ENCODE data around the gene MUC5B. TPM values are rescaled to one million over a fixed set of nuclear protein-coding genes. Genes with fewer than 3 reads are reported as not detected.

MUC5B gene
- total and polyA plus RNA-seq, 2 donors (not counting 1 experiment from before 2014, with no cell fraction given), result not detected

- no peak overlapping the region for H2AFZ ChIP-seq (ENCODE audit: low read length)
- no peak for DNase-seq (ENCODE audit: low read depth in 2 of 2)
- no peak overlapping the region for H3K4me3 ChIP-seq (replicated peaks in 1 of 4; ENCODE audit: control extremely low read depth in 1 of 4, insufficient read depth in 1 of 4, low read depth in 3 of 4, low read length in 4 of 4)
- no peaks in the 10 kb centered on the region for H3K27me3 ChIP-seq (ENCODE audit: control insufficient read depth, insufficient read depth, low read length)
- H3K9ac ChIP-seq (ENCODE audit: insufficient read depth, low read length), result no peak overlapping the region
- no peak for TF ChIP-seq CTCF (conservative IDR thresholded peaks at IDR 0.05 in 1 of 2, IDR thresholded peaks at IDR 0.05 in 1 of 2; ENCODE audit: low read depth in 1 of 2, low read length in 2 of 2)
- TF ChIP-seq EZH2 (IDR thresholded peaks at IDR 0.05; ENCODE audit: low read length, missing control alignments), result no peak
- no peaks in the 10 kb centered on the region for H3K4me1 ChIP-seq (ENCODE audit: control insufficient read depth, extremely low read depth, insufficient read depth, low read length)
- no peaks in the 10 kb centered on the region for H4K20me1 ChIP-seq (ENCODE audit: control insufficient read depth, extremely low read depth, insufficient read depth, low read length)
- no peak overlapping the region for H3K4me2 ChIP-seq (ENCODE audit: extremely low read depth, insufficient read depth, low read length)
- no peaks in the 10 kb centered on the region for H3K36me3 ChIP-seq (ENCODE audit: control insufficient read depth, insufficient read depth, low read length)
- no peaks in the 10 kb centered on the region for H3K9me3 ChIP-seq (ENCODE audit: control insufficient read depth, insufficient read depth, low read depth, low read length)
- no peaks in the 10 kb centered on the region for H3K79me2 ChIP-seq (ENCODE audit: control insufficient read depth, insufficient read depth, low read length)
- H3K27ac ChIP-seq (ENCODE audit: insufficient read depth, low read length), result no peak overlapping the region
These were observed 26.1 kb upstream of the MUC5B start for GRCh38 chr11:1196516-1197391.

DNA sequence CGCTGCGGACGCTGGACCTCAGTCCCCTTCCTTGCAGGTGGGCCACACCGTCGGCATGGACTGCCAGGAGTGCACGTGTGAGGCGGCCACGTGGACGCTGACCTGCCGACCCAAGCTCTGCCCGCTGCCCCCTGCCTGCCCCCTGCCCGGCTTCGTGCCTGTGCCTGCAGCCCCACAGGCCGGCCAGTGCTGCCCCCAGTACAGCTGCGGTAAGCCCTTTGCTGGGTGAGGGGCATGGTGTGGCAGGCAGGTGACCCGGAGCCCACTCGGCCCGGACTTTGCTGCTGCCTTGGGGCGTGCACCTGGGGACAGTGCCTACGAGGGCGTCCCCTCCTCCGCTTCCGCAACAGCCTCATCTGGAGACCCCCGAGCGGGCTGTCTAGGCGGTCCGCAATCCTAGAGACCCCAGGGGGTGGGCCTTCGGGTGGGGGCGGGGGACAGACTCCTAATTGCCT, 25.4 kb upstream of the MUC5B start:
- Histone ChIP-seq H3K4me1 (ENCODE audit: control insufficient read depth, extremely low read depth, insufficient read depth, low read length) (no peaks in the 10 kb centered on the region), H3K4me3 (replicated peaks in 1 of 4; ENCODE audit: control extremely low read depth in 1 of 4, insufficient read depth in 1 of 4, low read depth in 3 of 4, low read length in 4 of 4) (no peak overlapping the region), H3K27me3 (ENCODE audit: control insufficient read depth, insufficient read depth, low read length) (no peaks in the 10 kb centered on the region), H4K20me1 (ENCODE audit: control insufficient read depth, extremely low read depth, insufficient read depth, low read length) (no peaks in the 10 kb centered on the region), H3K36me3 (ENCODE audit: control insufficient read depth, insufficient read depth, low read length) (no peaks in the 10 kb centered on the region), H2AFZ (ENCODE audit: low read length) (no peak overlapping the region), H3K4me2 (ENCODE audit: extremely low read depth, insufficient read depth, low read length) (no peak overlapping the region), H3K9me3 (ENCODE audit: control insufficient read depth, insufficient read depth, low read depth, low read length) (no peaks in the 10 kb centered on the region), H3K9ac (ENCODE audit: insufficient read depth, low read length) (no peak overlapping the region), H3K27ac (ENCODE audit: insufficient read depth, low read length) (no peak overlapping the region), H3K79me2 (ENCODE audit: control insufficient read depth, insufficient read depth, low read length) (no peaks in the 10 kb centered on the region)
- no peak for DNase-seq (ENCODE audit: low read depth in 2 of 2)
- TF ChIP-seq CTCF (conservative IDR thresholded peaks at IDR 0.05 in 1 of 2, IDR thresholded peaks at IDR 0.05 in 1 of 2; ENCODE audit: low read depth in 1 of 2, low read length in 2 of 2), result no peak

DNA sequence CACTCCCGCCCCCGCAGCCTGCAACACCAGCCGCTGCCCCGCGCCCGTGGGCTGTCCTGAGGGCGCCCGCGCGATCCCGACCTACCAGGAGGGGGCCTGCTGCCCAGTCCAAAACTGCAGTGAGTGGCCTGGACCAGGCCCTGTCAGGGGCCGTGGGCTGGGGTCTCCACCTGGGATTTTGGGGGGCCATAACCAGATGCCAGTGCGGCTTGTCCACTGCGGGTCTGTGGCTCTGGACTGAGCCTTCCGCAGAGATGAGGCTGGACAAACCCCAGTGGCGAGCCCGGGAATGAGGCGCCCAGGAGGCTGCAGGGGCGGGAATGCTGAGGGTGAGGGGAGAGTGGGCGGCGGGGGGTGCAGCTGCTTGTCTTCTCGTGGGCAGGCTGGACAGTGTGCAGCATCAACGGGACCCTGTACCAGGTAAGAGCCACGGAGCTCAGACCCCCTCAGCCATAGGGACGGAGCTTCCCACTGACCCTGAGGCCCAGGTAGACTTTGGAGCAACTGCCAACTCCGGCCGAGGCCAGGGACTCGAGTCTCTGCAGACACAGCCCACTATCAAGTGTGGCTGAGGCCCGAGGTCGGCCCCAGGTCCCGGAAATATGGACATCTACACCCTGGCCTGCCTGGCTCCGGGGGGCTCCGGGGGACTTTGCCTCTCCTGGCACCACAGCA, 24.8 kb upstream of the MUC5B start:
- Histone ChIP-seq H4K20me1 (ENCODE audit: control insufficient read depth, extremely low read depth, insufficient read depth, low read length) (no peaks in the 10 kb centered on the region), H3K27ac (ENCODE audit: insufficient read depth, low read length) (no peak overlapping the region), H3K79me2 (ENCODE audit: control insufficient read depth, insufficient read depth, low read length) (no peaks in the 10 kb centered on the region), H3K4me2 (ENCODE audit: extremely low read depth, insufficient read depth, low read length) (no peak overlapping the region), H3K4me3 (replicated peaks in 1 of 4; ENCODE audit: control extremely low read depth in 1 of 4, insufficient read depth in 1 of 4, low read depth in 3 of 4, low read length in 4 of 4) (no peak overlapping the region), H3K4me1 (ENCODE audit: control insufficient read depth, extremely low read depth, insufficient read depth, low read length) (no peaks in the 10 kb centered on the region), H3K9me3 (ENCODE audit: control insufficient read depth, insufficient read depth, low read depth, low read length) (no peaks in the 10 kb centered on the region), H3K9ac (ENCODE audit: insufficient read depth, low read length) (no peak overlapping the region), H2AFZ (ENCODE audit: low read length) (no peak overlapping the region), H3K27me3 (ENCODE audit: control insufficient read depth, insufficient read depth, low read length) (no peaks in the 10 kb centered on the region), H3K36me3 (ENCODE audit: control insufficient read depth, insufficient read depth, low read length) (no peaks in the 10 kb centered on the region)
- DNase-seq (ENCODE audit: low read depth in 2 of 2), result no peak
- TF ChIP-seq EZH2 (IDR thresholded peaks at IDR 0.05; ENCODE audit: low read length, missing control alignments), result no peak
- TF ChIP-seq CTCF (conservative IDR thresholded peaks at IDR 0.05 in 1 of 2, IDR thresholded peaks at IDR 0.05 in 1 of 2; ENCODE audit: low read depth in 1 of 2, low read length in 2 of 2), result no peak
